GM21619 (cell line): ENCODE results near the gene C1QL2.

Experiments used
- ATAC-seq: cut with Tn5 transposase; IDR thresholded peaks from one replicate; pipeline ENCODE4 v1.9.1; 2021; ENCODE audit not compliant: unreplicated experiment

C1QL2 gene

GRCh38 chr2:119109866-119110265 lies 48.7 kb downstream of the C1QL2 start:
- ATAC-seq: no peak

DNA sequence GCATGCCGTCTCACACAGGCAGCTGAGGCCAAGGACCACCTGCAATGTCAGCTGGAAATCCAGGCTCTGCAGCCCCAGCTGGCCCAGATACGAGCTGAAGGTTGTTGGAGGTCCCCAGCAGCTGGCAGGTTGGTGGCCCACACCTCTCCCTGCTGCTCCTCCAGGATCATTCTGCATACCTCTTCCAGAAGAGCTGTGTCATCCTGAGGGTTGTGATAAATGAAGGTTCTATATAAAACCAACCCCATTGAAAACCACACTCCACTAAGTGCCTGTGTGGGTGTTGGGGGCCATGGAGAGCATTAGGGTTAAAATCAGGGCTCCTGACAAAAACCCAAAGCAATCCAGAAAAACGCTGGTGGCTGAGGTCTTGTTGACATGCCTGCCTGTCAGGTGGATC lies 50.4 kb downstream of the C1QL2 start:
- no peak for ATAC-seq

GRCh38 chr2:119106301-119106897 lies 52.2 kb downstream of the C1QL2 start:
- ATAC-seq: no peak
